NT2/D1 (cell line): ENCODE results near the gene ADAMTS12.

Experiments
- YY1 ChIP-seq: IDR thresholded peaks from 2 replicates; pipeline ENCODE4 v1.6.1; 2011; ENCODE audit not compliant: insufficient read length, insufficient read depth
- ZNF274 ChIP-seq: IDR thresholded peaks from 2 replicates; pipeline ENCODE4 v1.6.1; 2011; ENCODE audit warnings: mild to moderate bottlenecking, low read depth, low read length

DNA sequence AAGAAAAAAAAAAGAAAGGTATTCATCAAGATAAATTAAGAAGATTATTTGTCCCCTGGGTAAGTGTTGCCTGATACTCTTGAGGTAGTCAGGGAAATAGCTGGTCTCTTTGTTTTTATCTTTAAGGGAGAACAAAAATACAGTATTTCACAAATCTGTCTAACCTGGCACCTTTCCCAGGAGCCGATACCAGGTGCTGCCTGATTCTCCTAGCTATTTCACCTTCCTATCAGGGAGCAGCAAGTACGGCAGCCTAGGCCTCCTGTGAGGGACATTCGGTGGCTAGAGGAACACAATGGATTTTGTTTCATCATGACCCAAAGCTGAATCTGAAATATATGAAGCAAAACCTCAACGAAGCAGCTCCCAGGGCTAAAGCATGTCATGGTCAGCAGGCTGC is 365.0 kb downstream of the ADAMTS12 start:
- no peak for TF ChIP-seq YY1
- TF ChIP-seq ZNF274, result no peak
